Body of pancreas (tissue), 4 donors: ENCODE results near the gene SYNJ1.

Experiments used
- POLR2A ChIP-seq, 3 donors: fragments of 450-650 bp; IDR thresholded peaks; one replicate each; pipeline ENCODE4 v1.6.1; 2016; ENCODE audit warnings: antibody characterized with exemption in 3 of 3, mild to moderate bottlenecking in 2 of 3
- TF ChIP-seq, protein P1 (sequence below), 7 experiments: fragments of 450-650 bp in 4 of 7; fragments of 200-600 bp in 3 of 7; sonication (generic) in 3 of 7; IDR thresholded peaks; one replicate each; pipeline ENCODE4 v1.5.1; 2016 to 2019; ENCODE audit warnings: antibody characterized with exemption in 7 of 7

DNA sequence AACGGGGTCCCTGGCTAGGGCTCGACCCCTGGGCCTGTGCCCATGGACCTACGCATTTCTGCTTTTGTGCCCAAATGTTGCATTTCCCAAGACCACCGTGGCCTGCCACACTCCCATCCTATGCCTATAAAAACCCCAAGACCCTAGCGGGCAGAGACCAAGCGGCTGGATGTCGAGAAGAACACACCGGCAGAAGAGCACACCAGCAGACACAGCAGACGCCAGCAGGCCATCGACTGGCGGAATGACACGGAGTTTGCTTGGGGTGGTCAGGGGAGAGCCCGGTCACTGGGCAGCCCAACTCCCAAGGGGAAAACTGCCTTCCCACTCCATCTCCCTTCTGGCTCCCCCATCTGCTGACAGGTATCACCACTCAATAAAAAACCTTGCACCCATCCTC is 146.9 kb downstream of the SYNJ1 start:
- TF ChIP-seq, protein P1, sequence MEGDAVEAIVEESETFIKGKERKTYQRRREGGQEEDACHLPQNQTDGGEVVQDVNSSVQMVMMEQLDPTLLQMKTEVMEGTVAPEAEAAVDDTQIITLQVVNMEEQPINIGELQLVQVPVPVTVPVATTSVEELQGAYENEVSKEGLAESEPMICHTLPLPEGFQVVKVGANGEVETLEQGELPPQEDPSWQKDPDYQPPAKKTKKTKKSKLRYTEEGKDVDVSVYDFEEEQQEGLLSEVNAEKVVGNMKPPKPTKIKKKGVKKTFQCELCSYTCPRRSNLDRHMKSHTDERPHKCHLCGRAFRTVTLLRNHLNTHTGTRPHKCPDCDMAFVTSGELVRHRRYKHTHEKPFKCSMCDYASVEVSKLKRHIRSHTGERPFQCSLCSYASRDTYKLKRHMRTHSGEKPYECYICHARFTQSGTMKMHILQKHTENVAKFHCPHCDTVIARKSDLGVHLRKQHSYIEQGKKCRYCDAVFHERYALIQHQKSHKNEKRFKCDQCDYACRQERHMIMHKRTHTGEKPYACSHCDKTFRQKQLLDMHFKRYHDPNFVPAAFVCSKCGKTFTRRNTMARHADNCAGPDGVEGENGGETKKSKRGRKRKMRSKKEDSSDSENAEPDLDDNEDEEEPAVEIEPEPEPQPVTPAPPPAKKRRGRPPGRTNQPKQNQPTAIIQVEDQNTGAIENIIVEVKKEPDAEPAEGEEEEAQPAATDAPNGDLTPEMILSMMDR (IDR thresholded peaks at IDR 0.05) = no peak
- TF ChIP-seq POLR2A (IDR thresholded peaks at IDR 0.05) = no peak
